BJ (cell line): Measurements from ENCODE around the gene APOC1. TPM values are rescaled to one million over a fixed set of nuclear protein-coding genes. Genes with fewer than 3 reads are reported as not detected.
"Not testable (repeated sequence)": the region's sequence is repeated elsewhere in the genome, so short reads cannot be mapped to it uniquely, and the experiment has no call there.

Experiments used
- CTCF ChIA-PET: fragments of 350-600 bp; formaldehyde crosslinking; extraction: SDS; loops from one replicate; lab custom pipeline; 2021; ENCODE audit warnings: antibody characterized with exemption, inconsistent platforms; lab: Yijun Ruan, JAX
- POLR2A ChIA-PET: fragments of 300-600 bp; sonication (Branson Sonifier 250); formaldehyde crosslinking; extraction: SDS; loops from one replicate; lab custom pipeline; 2021; ENCODE audit warnings: antibody characterized with exemption; lab: Charles Lee
- DNase-seq: peaks from one replicate; pipeline ENCODE4 v3.0.0-alpha.2; 2011; ENCODE audit warnings: low read depth
- H3K27me3 ChIP-seq: 2 replicates; pipeline ENCODE4 v1.6.0; 2011; ENCODE audit warnings: low read length; ENCODE audit not compliant: control insufficient read depth, insufficient read depth
- H3K36me3 ChIP-seq: 2 replicates; pipeline ENCODE4 v1.5.1; 2011; ENCODE audit warnings: low read length; ENCODE audit not compliant: control insufficient read depth, insufficient read depth
- H3K4me3 ChIP-seq: 2 replicates; pipeline ENCODE4 v1.5.1; 2011; ENCODE audit warnings: low read depth, mild to moderate bottlenecking, control low read depth, low read length
- polyA plus RNA-seq: library from polyadenylated mRNA; depleted of rRNA; stranded (reverse); fragments of >200 nt; gene quantifications from 2 replicates; pipeline ENCODE4 v1.2.3, GENCODE V29; 2011
- TF ChIP-seq, protein P1 (sequence below): IDR thresholded peaks from 2 replicates; pipeline ENCODE4 v1.5.1; 2011; ENCODE audit warnings: low read depth, mild to moderate bottlenecking, control low read depth, inconsistent platforms, low read length, moderate library complexity; ENCODE audit not compliant: insufficient read depth

The APOC1 gene
- polyA plus RNA-seq, 1 experiment: 4.9 TPM

DNA sequence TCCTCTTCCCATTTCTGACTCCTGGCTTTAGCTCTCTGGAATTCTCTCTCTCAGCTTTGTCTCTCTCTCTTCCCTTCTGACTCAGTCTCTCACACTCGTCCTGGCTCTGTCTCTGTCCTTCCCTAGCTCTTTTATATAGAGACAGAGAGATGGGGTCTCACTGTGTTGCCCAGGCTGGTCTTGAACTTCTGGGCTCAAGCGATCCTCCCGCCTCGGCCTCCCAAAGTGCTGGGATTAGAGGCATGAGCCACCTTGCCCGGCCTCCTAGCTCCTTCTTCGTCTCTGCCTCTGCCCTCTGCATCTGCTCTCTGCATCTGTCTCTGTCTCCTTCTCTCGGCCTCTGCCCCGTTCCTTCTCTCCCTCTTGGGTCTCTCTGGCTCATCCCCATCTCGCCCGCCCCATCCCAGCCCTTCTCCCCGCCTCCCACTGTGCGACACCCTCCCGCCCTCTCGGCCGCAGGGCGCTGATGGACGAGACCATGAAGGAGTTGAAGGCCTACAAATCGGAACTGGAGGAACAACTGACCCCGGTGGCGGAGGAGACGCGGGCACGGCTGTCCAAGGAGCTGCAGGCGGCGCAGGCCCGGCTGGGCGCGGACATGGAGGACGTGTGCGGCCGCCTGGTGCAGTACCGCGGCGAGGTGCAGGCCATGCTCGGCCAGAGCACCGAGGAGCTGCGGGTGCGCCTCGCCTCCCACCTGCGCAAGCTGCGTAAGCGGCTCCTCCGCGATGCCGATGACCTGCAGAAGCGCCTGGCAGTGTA is 6.2 kb upstream of the APOC1 start:
- Histone ChIP-seq H3K27me3 (peaks cover 3% of the 10 kb centered on the region), H3K36me3 (no peaks in the 10 kb centered on the region), H3K4me3 (no peak overlapping the region)
- ChIA-PET POLR2A (no interaction called here), CTCF (interaction anchor here (6.6 kb wide), 1 partner anchor 45 kb away, joined by 151 read pairs; the partner anchor contains the start of gene CLPTM1)
- no peak for DNase-seq
- TF ChIP-seq, protein P1, sequence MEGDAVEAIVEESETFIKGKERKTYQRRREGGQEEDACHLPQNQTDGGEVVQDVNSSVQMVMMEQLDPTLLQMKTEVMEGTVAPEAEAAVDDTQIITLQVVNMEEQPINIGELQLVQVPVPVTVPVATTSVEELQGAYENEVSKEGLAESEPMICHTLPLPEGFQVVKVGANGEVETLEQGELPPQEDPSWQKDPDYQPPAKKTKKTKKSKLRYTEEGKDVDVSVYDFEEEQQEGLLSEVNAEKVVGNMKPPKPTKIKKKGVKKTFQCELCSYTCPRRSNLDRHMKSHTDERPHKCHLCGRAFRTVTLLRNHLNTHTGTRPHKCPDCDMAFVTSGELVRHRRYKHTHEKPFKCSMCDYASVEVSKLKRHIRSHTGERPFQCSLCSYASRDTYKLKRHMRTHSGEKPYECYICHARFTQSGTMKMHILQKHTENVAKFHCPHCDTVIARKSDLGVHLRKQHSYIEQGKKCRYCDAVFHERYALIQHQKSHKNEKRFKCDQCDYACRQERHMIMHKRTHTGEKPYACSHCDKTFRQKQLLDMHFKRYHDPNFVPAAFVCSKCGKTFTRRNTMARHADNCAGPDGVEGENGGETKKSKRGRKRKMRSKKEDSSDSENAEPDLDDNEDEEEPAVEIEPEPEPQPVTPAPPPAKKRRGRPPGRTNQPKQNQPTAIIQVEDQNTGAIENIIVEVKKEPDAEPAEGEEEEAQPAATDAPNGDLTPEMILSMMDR: no peak

GRCh38 chr19:44908836-44909261 is 5.6 kb upstream of the APOC1 start:
- DNase-seq: no peak
- CTCF ChIA-PET: interaction anchor here (5.2 kb wide), 1 partner anchor 44 kb away, joined by 46 read pairs; the partner anchor contains the start of gene CLPTM1
- TF ChIP-seq, protein P1: no peak

GRCh38 chr19:44909775-44910174 is 4.6 kb upstream of the APOC1 start:
- ChIA-PET POLR2A (no interaction called here), CTCF (interaction anchor here (1.3 to 5.2 kb wide), 2 partner anchors 43 to 126 kb away, joined by 3 to 46 read pairs; partner anchors contain the start of gene CLPTM1)
- no peaks in the 10 kb centered on the region for H3K36me3 ChIP-seq
- DNase-seq: no peak
- TF ChIP-seq, protein P1: no peak
- H3K27me3 ChIP-seq: peaks cover 3% of the 10 kb centered on the region
- H3K4me3 ChIP-seq: no peak overlapping the region

More at GRCh38 chr19:44908836-44909261, 5.6 kb upstream of the APOC1 start:
- no peak overlapping the region for H3K4me3 ChIP-seq
- H3K27me3 ChIP-seq: peaks cover 3% of the 10 kb centered on the region
- POLR2A ChIA-PET: no interaction called here
- no peaks in the 10 kb centered on the region for H3K36me3 ChIP-seq

DNA sequence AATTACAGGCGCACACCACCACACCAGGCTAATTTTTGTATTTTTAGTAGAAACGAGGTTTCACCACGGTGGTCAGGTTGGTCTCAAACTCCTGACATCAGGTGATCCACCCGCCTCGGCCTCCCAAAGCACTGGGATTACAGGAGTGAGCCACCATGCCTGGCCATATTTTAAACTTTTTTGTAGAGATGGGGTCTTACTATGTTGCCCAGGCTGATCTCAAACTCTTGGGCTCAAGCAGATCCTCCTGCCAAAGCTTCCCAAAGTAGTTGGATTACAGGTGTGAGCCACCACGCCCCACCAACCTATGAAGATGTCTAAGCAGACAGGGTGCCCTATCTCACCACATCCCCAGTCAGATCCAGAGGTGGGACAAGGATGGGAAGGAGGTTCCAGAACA is 2.5 kb upstream of the APOC1 start:
- POLR2A ChIA-PET, H3K4me3 ChIP-seq, H3K36me3 ChIP-seq, DNase-seq, H3K27me3 ChIP-seq: not testable (repeated sequence)
- CTCF ChIA-PET: interaction anchor here (1.3 to 5.2 kb wide), 2 partner anchors 41 to 148 kb away, joined by 3 to 46 read pairs; partner anchors contain the start of gene CLPTM1

DNA sequence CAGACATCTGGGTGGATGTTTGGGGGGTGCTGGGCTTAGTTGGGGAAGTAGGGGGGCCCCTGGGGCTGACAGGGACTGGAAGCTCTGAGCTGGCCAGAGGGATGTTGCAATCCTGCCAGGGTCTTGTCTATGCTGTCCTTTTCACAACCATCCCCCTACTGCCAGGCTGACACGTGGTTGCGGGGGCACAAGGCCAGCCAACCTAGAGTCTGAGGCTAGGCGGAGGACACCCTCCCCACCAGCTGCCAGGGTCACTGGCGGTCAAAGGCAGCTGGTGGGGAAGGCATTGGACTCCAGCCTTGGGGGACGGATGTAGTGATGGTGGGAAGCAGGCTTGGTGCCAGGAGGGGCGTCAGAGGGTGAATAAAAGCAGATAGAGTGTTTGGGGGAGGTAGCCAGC is 1.6 kb upstream of the APOC1 start:
- Histone ChIP-seq H3K4me3 (no peak overlapping the region), H3K27me3 (no peaks in the 10 kb centered on the region), H3K36me3 (no peaks in the 10 kb centered on the region)
- POLR2A ChIA-PET: no interaction called here
- TF ChIP-seq, protein P1: no peak
- DNase-seq: no peak
- CTCF ChIA-PET: interaction anchor here (1.0 to 5.2 kb wide), 3 partner anchors 9 to 40 kb away, joined by 4 to 46 read pairs (median 7); partner anchors contain the start of gene CLPTM1

GRCh38 chr19:44913512-44914432 is 636 bp upstream of the APOC1 start:
- DNase-seq, H3K36me3 ChIP-seq, POLR2A ChIA-PET, H3K4me3 ChIP-seq, H3K27me3 ChIP-seq: not testable (repeated sequence)
- CTCF ChIA-PET: interaction anchor here (0.5 to 5.2 kb wide), 4 partner anchors 10 to 213 kb away, joined by 3 to 46 read pairs (median 6); partner anchors contain the start of gene CLPTM1
